ENCODE results near the gene DYNC1I1. TPM values are rescaled to one million over a fixed set of nuclear protein-coding genes. Genes with fewer than 3 reads are reported as not detected.

Gene DYNC1I1
- total RNA-seq, 1 donor from 2014 or later = 1.6 TPM

- Mint-ChIP-seq H3K36me3 (ENCODE audit: insufficient read depth) (no peaks in the 10 kb centered on the region), H3K9me3 (ENCODE audit: low read depth) (no peaks in the 10 kb centered on the region), H3K4me3 (ENCODE audit: low read depth) (no peak overlapping the region), H3K4me1 (ENCODE audit: low read depth) (no peaks in the 10 kb centered on the region), H3K27me3 (peaks cover 1% of the 10 kb centered on the region), H3K27ac (no peak overlapping the region)
- no peak for DNase-seq (ENCODE audit: low spot score, unreplicated experiment)
- no peak for TF ChIP-seq CTCF (IDR thresholded peaks at IDR 0.05; ENCODE audit: unreplicated experiment)
These were observed 149.2 kb downstream of the DYNC1I1 start for GRCh38 chr7:95921543-95921942.

- no peaks in the 10 kb centered on the region for H3K4me1 Mint-ChIP-seq (ENCODE audit: low read depth)
- H3K4me3 Mint-ChIP-seq (ENCODE audit: low read depth) = no peak overlapping the region
- no peaks in the 10 kb centered on the region for H3K27me3 Mint-ChIP-seq
- no peaks in the 10 kb centered on the region for H3K9me3 Mint-ChIP-seq (ENCODE audit: low read depth)
- no peak for DNase-seq (ENCODE audit: low spot score, unreplicated experiment)
- H3K27ac Mint-ChIP-seq = no peak overlapping the region
- no peak for TF ChIP-seq CTCF (IDR thresholded peaks at IDR 0.05; ENCODE audit: unreplicated experiment)
- no peaks in the 10 kb centered on the region for H3K36me3 Mint-ChIP-seq (ENCODE audit: insufficient read depth)
These were observed 149.8 kb downstream of the DYNC1I1 start for GRCh38 chr7:95922191-95922590.

GRCh38 chr7:95925236-95925635, 152.9 kb downstream of the DYNC1I1 start:
- Mint-ChIP-seq H3K36me3 (ENCODE audit: insufficient read depth) (no peaks in the 10 kb centered on the region), H3K4me3 (ENCODE audit: low read depth) (no peak overlapping the region), H3K27me3 (peaks cover 7% of the 10 kb centered on the region), H3K9me3 (ENCODE audit: low read depth) (no peaks in the 10 kb centered on the region), H3K4me1 (ENCODE audit: low read depth) (peaks cover 3% of the 10 kb centered on the region), H3K27ac (no peak overlapping the region)
- no peak for TF ChIP-seq CTCF (IDR thresholded peaks at IDR 0.05; ENCODE audit: unreplicated experiment)
- DNase-seq (ENCODE audit: low spot score, unreplicated experiment) = no peak

- DNase-seq (ENCODE audit: low spot score, unreplicated experiment) = no peak
- Mint-ChIP-seq H3K27me3 (peaks cover 7% of the 10 kb centered on the region), H3K27ac (no peak overlapping the region), H3K4me1 (ENCODE audit: low read depth) (peaks cover 3% of the 10 kb centered on the region), H3K4me3 (ENCODE audit: low read depth) (no peak overlapping the region), H3K36me3 (ENCODE audit: insufficient read depth) (no peaks in the 10 kb centered on the region), H3K9me3 (ENCODE audit: low read depth) (no peaks in the 10 kb centered on the region)
- TF ChIP-seq CTCF (IDR thresholded peaks at IDR 0.05; ENCODE audit: unreplicated experiment) = no peak
These were observed 153.6 kb downstream of the DYNC1I1 start for GRCh38 chr7:95925971-95926370.

GRCh38 chr7:95927756-95928155, 155.4 kb downstream of the DYNC1I1 start:
- Mint-ChIP-seq H3K27me3 (peaks cover 7% of the 10 kb centered on the region), H3K36me3 (ENCODE audit: insufficient read depth) (no peaks in the 10 kb centered on the region), H3K27ac (no peak overlapping the region), H3K4me1 (ENCODE audit: low read depth) (peaks cover 3% of the 10 kb centered on the region), H3K9me3 (ENCODE audit: low read depth) (no peaks in the 10 kb centered on the region), H3K4me3 (ENCODE audit: low read depth) (no peak overlapping the region)
- TF ChIP-seq CTCF (IDR thresholded peaks at IDR 0.05; ENCODE audit: unreplicated experiment) = no peak
- DNase-seq (ENCODE audit: low spot score, unreplicated experiment) = no peak
